Measurements from ENCODE around the gene AACS. TPM values are rescaled to one million over a fixed set of nuclear protein-coding genes. Genes with fewer than 3 reads are reported as not detected.

The AACS gene
- total RNA-seq, 1 donor from 2014 or later = 16.6 TPM

- Mint-ChIP-seq H3K27ac (no peak overlapping the region), H3K4me1 (no peaks in the 10 kb centered on the region), H3K27me3 (ENCODE audit: insufficient read depth, low read depth) (no peaks in the 10 kb centered on the region), H3K4me3 (no peak overlapping the region), H3K36me3 (no peaks in the 10 kb centered on the region), H3K9me3 (peaks cover 8% of the 10 kb centered on the region)
- no peak overlapping the region for H3K27ac ChIP-seq
- no peaks in the 10 kb centered on the region for H3K4me1 ChIP-seq
- TF ChIP-seq EZH2phosphoT487 (IDR thresholded peaks at IDR 0.05) (no peak), CTCF (IDR thresholded peaks at IDR 0.05) (no peak), EZH2 (IDR thresholded peaks at IDR 0.05) (no peak)
- H3K9me3 ChIP-seq (ENCODE audit: low read depth) = no peaks in the 10 kb centered on the region
- H3K36me3 ChIP-seq = no peaks in the 10 kb centered on the region
- no peaks in the 10 kb centered on the region for H3K79me2 ChIP-seq (ENCODE audit: low read depth)
- H4K20me1 ChIP-seq (ENCODE audit: low read depth) = no peaks in the 10 kb centered on the region
- H2AFZ ChIP-seq (replicated peaks) = no peak overlapping the region
- no peak overlapping the region for H3K4me3 ChIP-seq
- no peaks in the 10 kb centered on the region for H3F3A ChIP-seq (ENCODE audit: low read depth)
- DNase-seq (ENCODE audit: low spot score) = no peak
- H3K4me2 ChIP-seq = no peak overlapping the region
- H3K27me3 ChIP-seq = no peaks in the 10 kb centered on the region
- no peak overlapping the region for H3K9ac ChIP-seq
These were observed 14.8 kb upstream of the AACS start for GRCh38 chr12:125050446-125050845.

GRCh38 chr12:125050868-125051267 lies 14.4 kb upstream of the AACS start:
- Histone ChIP-seq H2AFZ (replicated peaks) (no peak overlapping the region), H3K27ac (no peak overlapping the region), H3K79me2 (ENCODE audit: low read depth) (no peaks in the 10 kb centered on the region), H3F3A (ENCODE audit: low read depth) (no peaks in the 10 kb centered on the region), H4K20me1 (ENCODE audit: low read depth) (no peaks in the 10 kb centered on the region), H3K4me3 (no peak overlapping the region), H3K4me1 (peaks cover under 1% of the 10 kb centered on the region), H3K36me3 (no peaks in the 10 kb centered on the region), H3K9ac (no peak overlapping the region), H3K4me2 (no peak overlapping the region), H3K27me3 (no peaks in the 10 kb centered on the region), H3K9me3 (ENCODE audit: low read depth) (no peaks in the 10 kb centered on the region)
- DNase-seq (ENCODE audit: low spot score) = no peak
- no peak overlapping the region for H3K4me3 Mint-ChIP-seq
- H3K9me3 Mint-ChIP-seq = peaks cover 8% of the 10 kb centered on the region
- H3K27ac Mint-ChIP-seq = no peak overlapping the region
- no peaks in the 10 kb centered on the region for H3K36me3 Mint-ChIP-seq
- no peaks in the 10 kb centered on the region for H3K4me1 Mint-ChIP-seq
- no peak for TF ChIP-seq CTCF (IDR thresholded peaks at IDR 0.05)
- TF ChIP-seq EZH2phosphoT487 (IDR thresholded peaks at IDR 0.05) = no peak
- TF ChIP-seq EZH2 (IDR thresholded peaks at IDR 0.05) = no peak
- H3K27me3 Mint-ChIP-seq (ENCODE audit: insufficient read depth, low read depth) = no peaks in the 10 kb centered on the region

- H3K36me3 Mint-ChIP-seq = no peaks in the 10 kb centered on the region
- H3K27me3 Mint-ChIP-seq (ENCODE audit: insufficient read depth, low read depth) = peaks cover 2% of the 10 kb centered on the region
- TF ChIP-seq EZH2 (IDR thresholded peaks at IDR 0.05) = no peak
- no peak for TF ChIP-seq CTCF (IDR thresholded peaks at IDR 0.05)
- TF ChIP-seq EZH2phosphoT487 (IDR thresholded peaks at IDR 0.05) = no peak
- H3K27ac Mint-ChIP-seq = no peak overlapping the region
- peaks cover 4% of the 10 kb centered on the region for H3K4me1 ChIP-seq
- H3K36me3 ChIP-seq = no peaks in the 10 kb centered on the region
- no peaks in the 10 kb centered on the region for H3K27me3 ChIP-seq
- DNase-seq (ENCODE audit: low spot score) = no peak
- no peaks in the 10 kb centered on the region for H4K20me1 ChIP-seq (ENCODE audit: low read depth)
- no peaks in the 10 kb centered on the region for H3K79me2 ChIP-seq (ENCODE audit: low read depth)
- H3F3A ChIP-seq (ENCODE audit: low read depth) = no peaks in the 10 kb centered on the region
- no peak overlapping the region for H3K4me3 ChIP-seq
- H3K9me3 ChIP-seq (ENCODE audit: low read depth) = no peaks in the 10 kb centered on the region
- no peak overlapping the region for H3K27ac ChIP-seq
- no peaks in the 10 kb centered on the region for H3K4me1 Mint-ChIP-seq
- H2AFZ ChIP-seq (replicated peaks) = no peak overlapping the region
- H3K9ac ChIP-seq = no peak overlapping the region
- H3K9me3 Mint-ChIP-seq = peaks cover 8% of the 10 kb centered on the region
- no peak overlapping the region for H3K4me3 Mint-ChIP-seq
- no peak overlapping the region for H3K4me2 ChIP-seq
These were observed 11.4 kb upstream of the AACS start for GRCh38 chr12:125053821-125054220.

Data from neural progenitor cell (in vitro differentiated cells).